Testis (tissue), 3 donors: ENCODE measurements around the gene SHISA6. TPM values are rescaled to one million over a fixed set of nuclear protein-coding genes. Genes with fewer than 3 reads are reported as not detected.

ENCODE experiments used
- DNase-seq: peaks from one replicate; pipeline ENCODE4 v3.0.0-alpha.2; 2019
- H3K27ac ChIP-seq, 2 donors: fragments of 200-600 bp; sonication (generic); one replicate each; pipeline ENCODE4 v1.5.1; 2019
- H3K27me3 ChIP-seq: fragments of 200-600 bp; sonication (generic); one replicate; pipeline ENCODE4 v1.5.1; 2019
- H3K36me3 ChIP-seq: fragments of 200-600 bp; sonication (generic); one replicate; pipeline ENCODE4 v1.5.1; 2017; ENCODE audit warnings: low read depth; ENCODE audit errors: missing control alignments
- H3K4me1 ChIP-seq: fragments of 200-600 bp; sonication (generic); one replicate; pipeline ENCODE4 v1.5.1; 2019
- H3K4me3 ChIP-seq, 2 donors: fragments of 200-600 bp; sonication (generic); one replicate each; pipeline ENCODE4 v1.5.1; 2017 to 2019
- H3K9me3 ChIP-seq: fragments of 200-600 bp; sonication (generic); one replicate; pipeline ENCODE4 v1.5.1; 2017
- POLR2A ChIP-seq: fragments of 450-650 bp; IDR thresholded peaks from one replicate; pipeline ENCODE4 v1.6.1; 2017; ENCODE audit warnings: antibody characterized with exemption, mild to moderate bottlenecking, moderate library complexity
- WGBS, 2 donors: methylation state at CpG; one replicate each; pipeline ENCODE4 v1.1.5; 2018; 5-methylcytosine and 5-hydroxymethylcytosine counted together
- intact Hi-C: fragments of 100-400 bp; cut with DNase I; formaldehyde crosslinking; loops from one replicate; pipeline ENCODE4 v1.15.1; 2023; ENCODE audit warnings: low total_unique reads
- polyA plus RNA-seq: library from polyadenylated mRNA; stranded (reverse); fragments of 350-450 nt; fragmentation: Illumina TruSeq; extraction: RNeasy Lipid Tissue Mini Kit (QIAGEN cat#74804); gene quantifications from one replicate; pipeline ENCODE4 v1.2.3, GENCODE V29; 2014; ENCODE audit warnings: low read depth, low replicate concordance; ENCODE audit not compliant: insufficient read depth
- total RNA-seq, 2 donors: library from RNA; depleted of rRNA; stranded (reverse); fragments of >200 nt; gene quantifications; one replicate each; pipeline ENCODE4 v1.2.3, GENCODE V29; 2016
- TF ChIP-seq, protein P1 (sequence below), 3 experiments: fragments of 450-650 bp in 2 of 3; fragments of 200-600 bp in 1 of 3; sonication (generic) in 1 of 3; IDR thresholded peaks; one replicate each; pipeline ENCODE4 v1.5.1; 2016 to 2019; ENCODE audit warnings: antibody characterized with exemption in 3 of 3, mild to moderate bottlenecking in 2 of 3, moderate library complexity in 1 of 3

The SHISA6 gene
- total and polyA plus RNA-seq, 3 donors from 2014 or later = 4.0 to 10.3 (median 7.5) TPM

DNA sequence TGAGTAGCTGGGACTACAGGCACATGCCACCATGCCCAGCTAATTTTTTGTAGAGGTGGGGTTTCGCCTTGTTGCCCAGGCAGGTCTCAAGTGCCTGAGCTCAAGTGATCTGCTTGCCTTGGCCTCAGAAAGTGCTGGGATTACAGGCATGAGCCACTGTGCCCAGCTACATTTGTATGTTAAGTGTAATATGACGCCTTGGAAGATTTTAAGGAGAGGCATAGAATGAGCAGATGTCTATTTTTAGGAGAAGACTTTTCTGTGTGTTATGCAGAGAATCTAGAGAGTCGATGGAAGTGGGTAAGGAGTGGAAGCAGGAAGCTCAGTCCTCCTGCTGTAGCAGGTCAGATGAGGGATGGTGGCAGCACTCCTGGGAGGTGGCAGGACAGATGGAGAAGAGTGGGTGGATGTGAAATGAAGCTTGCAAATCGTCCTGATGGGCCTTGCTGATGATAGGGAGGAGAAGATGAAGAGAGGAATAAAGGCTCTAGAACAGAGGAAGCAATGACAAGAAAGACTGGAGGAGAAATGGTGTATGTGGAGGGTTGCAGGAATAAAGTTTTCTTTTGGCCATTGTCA lies 125.3 kb downstream of the SHISA6 start:
- H3K9me3 ChIP-seq = no peaks in the 10 kb centered on the region
- H3K4me1 ChIP-seq = no peaks in the 10 kb centered on the region
- no peaks in the 10 kb centered on the region for H3K36me3 ChIP-seq
- DNase-seq = no peak
- TF ChIP-seq, protein P1, sequence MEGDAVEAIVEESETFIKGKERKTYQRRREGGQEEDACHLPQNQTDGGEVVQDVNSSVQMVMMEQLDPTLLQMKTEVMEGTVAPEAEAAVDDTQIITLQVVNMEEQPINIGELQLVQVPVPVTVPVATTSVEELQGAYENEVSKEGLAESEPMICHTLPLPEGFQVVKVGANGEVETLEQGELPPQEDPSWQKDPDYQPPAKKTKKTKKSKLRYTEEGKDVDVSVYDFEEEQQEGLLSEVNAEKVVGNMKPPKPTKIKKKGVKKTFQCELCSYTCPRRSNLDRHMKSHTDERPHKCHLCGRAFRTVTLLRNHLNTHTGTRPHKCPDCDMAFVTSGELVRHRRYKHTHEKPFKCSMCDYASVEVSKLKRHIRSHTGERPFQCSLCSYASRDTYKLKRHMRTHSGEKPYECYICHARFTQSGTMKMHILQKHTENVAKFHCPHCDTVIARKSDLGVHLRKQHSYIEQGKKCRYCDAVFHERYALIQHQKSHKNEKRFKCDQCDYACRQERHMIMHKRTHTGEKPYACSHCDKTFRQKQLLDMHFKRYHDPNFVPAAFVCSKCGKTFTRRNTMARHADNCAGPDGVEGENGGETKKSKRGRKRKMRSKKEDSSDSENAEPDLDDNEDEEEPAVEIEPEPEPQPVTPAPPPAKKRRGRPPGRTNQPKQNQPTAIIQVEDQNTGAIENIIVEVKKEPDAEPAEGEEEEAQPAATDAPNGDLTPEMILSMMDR (IDR thresholded peaks at IDR 0.05) = no peak
- TF ChIP-seq POLR2A = no peak
- intact Hi-C loops = no loop called here
- no peaks in the 10 kb centered on the region for H3K27me3 ChIP-seq
- 70 to 75% methylated on average over 4 of the region's 4 CpGs for WGBS, 2 donors
- H3K4me3 ChIP-seq = no peak overlapping the region
- no peak overlapping the region for H3K27ac ChIP-seq

DNA sequence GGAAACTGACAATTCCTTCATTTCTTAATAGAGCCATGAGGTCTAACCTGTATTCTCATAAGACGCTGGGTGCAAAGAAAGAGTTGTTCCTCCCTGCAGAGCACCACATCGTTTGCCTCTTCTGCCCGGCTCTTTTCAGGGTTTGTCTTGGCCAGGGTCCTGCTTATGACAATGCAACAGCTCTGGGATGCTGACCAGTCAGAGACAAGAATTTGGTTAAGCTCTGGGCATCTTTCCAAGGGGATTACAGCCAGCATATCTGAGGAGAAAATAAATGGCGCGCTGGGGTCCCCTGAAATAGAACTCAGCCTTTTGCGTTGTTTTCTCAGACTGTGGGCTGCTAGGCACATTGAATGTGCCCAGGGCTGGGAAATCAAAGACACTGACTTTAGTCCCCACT lies 128.6 kb downstream of the SHISA6 start:
- Histone ChIP-seq H3K27me3 (no peaks in the 10 kb centered on the region), H3K4me1 (no peaks in the 10 kb centered on the region), H3K36me3 (no peaks in the 10 kb centered on the region), H3K9me3 (no peaks in the 10 kb centered on the region), H3K4me3 (no peak overlapping the region), H3K27ac (no peak overlapping the region)
- intact Hi-C loops = no loop called here
- no peak for DNase-seq
- WGBS, 2 donors = 49 to 50% methylated on average over 6 of the region's 6 CpGs
- TF ChIP-seq, protein P1 (IDR thresholded peaks at IDR 0.05) = no peak
- TF ChIP-seq POLR2A = no peak

DNA sequence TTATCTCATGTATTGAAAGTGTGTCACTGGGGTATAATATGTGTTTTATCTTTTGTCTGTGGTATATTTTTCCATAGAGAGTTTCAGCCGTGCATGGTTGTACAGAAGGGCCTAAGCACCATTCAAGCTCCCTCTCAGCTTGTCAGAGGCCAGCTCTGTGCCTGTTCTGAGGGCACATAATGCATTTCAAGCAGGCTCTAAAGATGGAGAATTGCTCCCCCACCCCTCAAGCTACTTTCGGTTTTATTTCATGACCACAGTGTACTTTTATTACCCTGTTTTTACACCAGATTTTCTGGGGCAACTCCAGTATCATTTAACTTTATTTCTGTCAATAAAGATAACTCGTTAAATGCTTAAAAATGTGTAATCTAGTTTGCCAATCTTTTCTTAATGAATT lies 131.7 kb downstream of the SHISA6 start:
- H3K27ac ChIP-seq = peak overlapping the region in 1 of 2 donors; percentile 17
- H3K4me3 ChIP-seq = no peak overlapping the region
- WGBS, 2 donors = 44 to 54% methylated on average over 3 of the region's 3 CpGs
- no peaks in the 10 kb centered on the region for H3K36me3 ChIP-seq
- DNase-seq = no peak
- TF ChIP-seq, protein P1 (IDR thresholded peaks at IDR 0.05) = no peak
- TF ChIP-seq POLR2A = no peak
- intact Hi-C loops = no loop called here
- H3K4me1 ChIP-seq = peaks cover 5% of the 10 kb centered on the region
- H3K9me3 ChIP-seq = no peaks in the 10 kb centered on the region
- no peaks in the 10 kb centered on the region for H3K27me3 ChIP-seq

DNA sequence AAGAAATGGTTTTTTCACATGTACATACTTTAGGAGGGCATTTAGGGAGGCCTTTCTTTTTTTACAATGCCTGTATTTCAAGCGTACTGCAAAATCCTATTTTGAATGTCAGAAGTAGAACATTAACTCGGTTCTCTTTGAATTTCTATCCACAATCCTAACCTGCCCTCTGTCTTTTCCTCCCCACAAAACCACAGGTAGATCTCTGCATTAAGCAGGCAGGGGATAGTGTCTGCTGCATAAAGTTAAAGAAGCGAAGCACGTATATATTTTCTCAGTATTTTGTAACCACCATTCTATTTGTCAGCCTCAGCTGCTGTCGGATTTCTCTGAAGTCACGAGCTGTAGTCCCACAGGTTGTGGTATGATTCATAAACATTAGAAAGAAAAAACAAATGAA lies 137.5 kb downstream of the SHISA6 start:
- Histone ChIP-seq H3K9me3 (no peaks in the 10 kb centered on the region), H3K4me1 (peaks cover 5% of the 10 kb centered on the region), H3K4me3 (no peak overlapping the region), H3K27ac (no peak overlapping the region), H3K27me3 (no peaks in the 10 kb centered on the region), H3K36me3 (no peaks in the 10 kb centered on the region)
- WGBS, 2 donors = 94 to 95% methylated on average over 6 of the region's 6 CpGs
- TF ChIP-seq, protein P1 (IDR thresholded peaks at IDR 0.05) = no peak
- no peak for TF ChIP-seq POLR2A
- no peak for DNase-seq
- intact Hi-C loops = no loop called here

DNA sequence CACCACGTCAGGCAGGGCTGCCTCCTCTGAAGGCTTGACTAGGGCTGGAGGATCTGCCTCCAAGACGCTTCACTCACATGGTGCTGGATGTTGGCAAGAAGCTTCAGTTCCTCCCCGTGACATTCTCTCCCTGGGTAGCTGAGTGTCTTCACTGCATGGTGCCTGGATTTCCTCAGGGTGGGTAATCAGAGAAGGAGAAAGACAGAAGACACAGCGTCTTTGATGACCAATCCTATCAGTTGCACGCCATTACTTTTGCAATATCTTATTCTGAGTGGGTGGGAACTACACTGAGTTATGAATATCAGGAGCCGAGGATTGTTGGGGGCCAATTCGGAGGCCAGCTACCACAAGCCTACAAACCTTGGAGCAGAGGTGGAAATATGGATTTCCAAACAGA lies 139.7 kb downstream of the SHISA6 start:
- 90 to 91% methylated on average over 7 of the region's 7 CpGs for WGBS, 2 donors
- TF ChIP-seq, protein P1 (IDR thresholded peaks at IDR 0.05) = no peak
- TF ChIP-seq POLR2A = no peak

More for the DNA sequence above, 139.7 kb downstream of the SHISA6 start:
- Histone ChIP-seq H3K4me3 (no peak overlapping the region), H3K36me3 (no peaks in the 10 kb centered on the region), H3K9me3 (no peaks in the 10 kb centered on the region), H3K4me1 (no peaks in the 10 kb centered on the region), H3K27ac (no peak overlapping the region), H3K27me3 (no peaks in the 10 kb centered on the region)
- DNase-seq = no peak
- intact Hi-C loops = no loop called here
